HT-29 (cell line): ENCODE results near the gene MEIOSIN. TPM values are rescaled to one million over a fixed set of nuclear protein-coding genes. Genes with fewer than 3 reads are reported as not detected.
"Not testable (repeated sequence)": the region's sequence is repeated elsewhere in the genome, so short reads cannot be mapped to it uniquely, and the experiment has no call there.

Source experiments
- DNase-seq: peaks from one replicate; pipeline ENCODE4 v3.0.0-alpha.2; 2015; ENCODE audit warnings: low spot score
- total RNA-seq: library from RNA; depleted of rRNA; stranded (reverse); fragments of >200 nt; shearing (Covaris generic); gene quantifications from 2 replicates; pipeline ENCODE4 v1.2.3, GENCODE V29; 2014; rRNA removed

The MEIOSIN gene
- not detected in 2 replicates for total RNA-seq

- DNase-seq, result no peak
Measured at GRCh38 chr19:45733160-45733810, at the start of gene MEIOSIN. MEIOSIN (plus strand) TSS chr19:45733439; CDS start chr19:45735377, 1,938 bp downstream.

- not testable (repeated sequence) for DNase-seq
Measured at GRCh38 chr19:45685045-45685444, 48.2 kb upstream of the MEIOSIN start.

- no peak for DNase-seq
Measured at GRCh38 chr19:45687599-45687998, 45.6 kb upstream of the MEIOSIN start.

GRCh38 chr19:45691516-45692186 is 41.6 kb upstream of the MEIOSIN start, which contains the start of gene SNRPD2:
SNRPD2 (minus strand) TSS chr19:45691953; CDS start chr19:45691888, 65 bp downstream.
- DNase-seq, result peak; percentile 100

- DNase-seq, result peak; percentile 100
Measured at GRCh38 chr19:45692187-45693105, 40.8 kb upstream of the MEIOSIN start, which contains the start of gene QPCTL. QPCTL (plus strand) TSS chr19:45692666; CDS start chr19:45692704, 38 bp downstream.

GRCh38 chr19:45693106-45693788 is 40.0 kb upstream of the MEIOSIN start:
- DNase-seq, result peak; percentile 95

- DNase-seq, result no peak
Measured at GRCh38 chr19:45701676-45702075, 31.6 kb upstream of the MEIOSIN start.

- DNase-seq, result no peak
Measured at GRCh38 chr19:45705115-45705514, 28.1 kb upstream of the MEIOSIN start.

GRCh38 chr19:45705710-45706415 is 27.4 kb upstream of the MEIOSIN start:
- no peak for DNase-seq

GRCh38 chr19:45710356-45711130 is 22.7 kb upstream of the MEIOSIN start:
- no peak for DNase-seq

- no peak for DNase-seq
Measured at GRCh38 chr19:45711851-45712698, 21.2 kb upstream of the MEIOSIN start.

GRCh38 chr19:45712699-45713067 is 20.6 kb upstream of the MEIOSIN start:
- DNase-seq, result no peak

- no peak for DNase-seq
Measured at GRCh38 chr19:45713141-45713540, 20.1 kb upstream of the MEIOSIN start.

- no peak for DNase-seq
Measured at GRCh38 chr19:45715139-45715538, 18.1 kb upstream of the MEIOSIN start.

GRCh38 chr19:45716359-45717130 is 16.7 kb upstream of the MEIOSIN start:
- peak; percentile 90 for DNase-seq

GRCh38 chr19:45717131-45717982 is 15.9 kb upstream of the MEIOSIN start:
- DNase-seq, result peak; percentile 100

- no peak for DNase-seq
Measured at GRCh38 chr19:45717983-45718650, 15.1 kb upstream of the MEIOSIN start.
